ENCODE measurements around the gene RGS7BP. TPM values are rescaled to one million over a fixed set of nuclear protein-coding genes. Genes with fewer than 3 reads are reported as not detected.

The RGS7BP gene
- 1 to 10 TPM; 3.7 to 7.3 TPM for total RNA-seq

- no peaks in the 10 kb centered on the region for H3K36me3 ChIP-seq
- peak within 1 kb of the TSS; percentile 52 to 66 for H3K27ac ChIP-seq
- peak within 1 kb of the TSS; percentile 36 to 48 for H3K4me3 ChIP-seq
- no peaks in the 10 kb centered on the region for H3K9me3 ChIP-seq
- peak; percentile 26 for DNase-seq (ENCODE audit: low spot score)
- 2% methylated on average over 53 of the region's 53 CpGs for WGBS
- H3K4me1 ChIP-seq (replicated peaks), result no peaks in the 10 kb centered on the region
- TF ChIP-seq POLR2A (IDR thresholded peaks at IDR 0.05), result no peak
- TF ChIP-seq CTCF (IDR thresholded peaks at IDR 0.05), result peak in 1 of 4 experiments; percentile 31
- TF ChIP-seq POLR2AphosphoS5 (IDR thresholded peaks at IDR 0.05), result no peak
- no peaks in the 10 kb centered on the region for H3K27me3 ChIP-seq (replicated peaks; ENCODE audit: insufficient read depth)
- intact Hi-C loops (cut with DNase I), result loop anchor here (2.0 to 10.0 kb wide), 5 partner anchors 89 to 344 kb away; partner anchors contain the start of genes CWC27 and SREK1IP1
Measured at GRCh38 chr5:64505769-64506566, at the start of gene RGS7BP. RGS7BP (plus strand) TSS chr5:64506015; CDS start chr5:64506625, 610 bp downstream.

- no peak for DNase-seq (ENCODE audit: low spot score)
- no peak for TF ChIP-seq POLR2AphosphoS5 (IDR thresholded peaks at IDR 0.05)
- TF ChIP-seq POLR2A (IDR thresholded peaks at IDR 0.05), result no peak
- no peak for TF ChIP-seq CTCF (IDR thresholded peaks at IDR 0.05)
- WGBS, result 94% methylated on average over 1 of the region's 1 CpG
- Histone ChIP-seq H3K4me1 (replicated peaks) (no peaks in the 10 kb centered on the region), H3K27ac (no peak overlapping the region), H3K4me3 (no peak overlapping the region), H3K27me3 (replicated peaks; ENCODE audit: insufficient read depth) (no peaks in the 10 kb centered on the region), H3K9me3 (no peaks in the 10 kb centered on the region), H3K36me3 (no peaks in the 10 kb centered on the region)
- intact Hi-C loops (cut with DNase I), result no loop called here
Measured at GRCh38 chr5:64457846-64458245, 48.0 kb upstream of the RGS7BP start.

GRCh38 chr5:64458948-64459347 is 46.9 kb upstream of the RGS7BP start:
- Histone ChIP-seq H3K4me1 (replicated peaks) (no peaks in the 10 kb centered on the region), H3K9me3 (no peaks in the 10 kb centered on the region), H3K36me3 (no peaks in the 10 kb centered on the region), H3K4me3 (no peak overlapping the region), H3K27ac (no peak overlapping the region), H3K27me3 (replicated peaks; ENCODE audit: insufficient read depth) (no peaks in the 10 kb centered on the region)
- intact Hi-C loops (cut with DNase I), result no loop called here
- no peak for DNase-seq (ENCODE audit: low spot score)
- WGBS, result 74% methylated on average over 3 of the region's 3 CpGs
- TF ChIP-seq CTCF (IDR thresholded peaks at IDR 0.05) (no peak), POLR2A (IDR thresholded peaks at IDR 0.05) (no peak), POLR2AphosphoS5 (IDR thresholded peaks at IDR 0.05) (no peak)

GRCh38 chr5:64462391-64462790 is 43.4 kb upstream of the RGS7BP start:
- TF ChIP-seq POLR2A (IDR thresholded peaks at IDR 0.05), result no peak
- no peak for TF ChIP-seq POLR2AphosphoS5 (IDR thresholded peaks at IDR 0.05)
- no peak for TF ChIP-seq CTCF (IDR thresholded peaks at IDR 0.05)
- WGBS, result 30% methylated on average over 4 of the region's 4 CpGs
- Histone ChIP-seq H3K4me1 (replicated peaks) (no peaks in the 10 kb centered on the region), H3K36me3 (no peaks in the 10 kb centered on the region), H3K4me3 (no peak overlapping the region), H3K27me3 (replicated peaks; ENCODE audit: insufficient read depth) (no peaks in the 10 kb centered on the region), H3K9me3 (no peaks in the 10 kb centered on the region), H3K27ac (no peak overlapping the region)
- no peak for DNase-seq (ENCODE audit: low spot score)
- intact Hi-C loops (cut with DNase I), result no loop called here

GRCh38 chr5:64486163-64486562 is 19.7 kb upstream of the RGS7BP start:
- no peak for DNase-seq (ENCODE audit: low spot score)
- no peaks in the 10 kb centered on the region for H3K9me3 ChIP-seq
- no peaks in the 10 kb centered on the region for H3K27me3 ChIP-seq (replicated peaks; ENCODE audit: insufficient read depth)
- no peaks in the 10 kb centered on the region for H3K36me3 ChIP-seq
- no peaks in the 10 kb centered on the region for H3K4me1 ChIP-seq (replicated peaks)
- H3K4me3 ChIP-seq, result no peak overlapping the region
- TF ChIP-seq POLR2AphosphoS5 (IDR thresholded peaks at IDR 0.05) (no peak), POLR2A (IDR thresholded peaks at IDR 0.05) (no peak), CTCF (IDR thresholded peaks at IDR 0.05) (no peak)
- intact Hi-C loops (cut with DNase I), result no loop called here
- no peak overlapping the region for H3K27ac ChIP-seq
- 70% methylated on average over 2 of the region's 2 CpGs for WGBS
